SK-N-SH (cell line): ENCODE data around the gene TP63. TPM values are rescaled to one million over a fixed set of nuclear protein-coding genes. Genes with fewer than 3 reads are reported as not detected.
A peak's percentile ranks its signal among the peaks of the same experiment; 100 is the strongest.

ENCODE experiments used
- CTCF ChIA-PET: fragments of 300-600, 350-600 bp; formaldehyde crosslinking; extraction: SDS; loops from one replicate; lab custom pipeline; 2021; lab: Yijun Ruan, JAX
- POLR2A ChIA-PET: fragments of 350-600 bp; sonication (Branson Sonifier 250); formaldehyde crosslinking; extraction: SDS; loops from one replicate; lab custom pipeline; 2020; ENCODE audit warnings: antibody characterized with exemption, inconsistent platforms; lab: Yijun Ruan, JAX
- DNase-seq: peaks from one replicate; pipeline ENCODE4 v3.0.0; 2012
- H2AFZ ChIP-seq: fragments of 200-600 bp; sonication (generic); 2 replicates; pipeline ENCODE4 v1.8.1; 2016; ENCODE audit warnings: antibody characterized with exemption, mild to moderate bottlenecking, low read depth
- H3F3A ChIP-seq: fragments of 200-600 bp; sonication (generic); replicated peaks from 2 replicates; pipeline ENCODE3; 2016; ENCODE audit warnings: antibody characterized with exemption, mild to moderate bottlenecking; ENCODE audit not compliant: insufficient read depth
- H3K27ac ChIP-seq, 2 experiments: fragments of 200-500 bp in 1 of 2; fragments of 200-600 bp in 1 of 2; sonication (Bioruptor generic) in 1 of 2; sonication (generic), shearing (Covaris generic) in 1 of 2; 2 replicates each; pipeline versions ENCODE4 v1.5.1 to v1.6.1; 2014 to 2016; ENCODE audit warnings: low read depth in 2 of 2, inconsistent platforms in 1 of 2, low read length in 1 of 2, mild to moderate bottlenecking in 1 of 2, mixed read lengths in 1 of 2
- H3K27me3 ChIP-seq: fragments of 200-600 bp; sonication (generic), shearing (Covaris generic); 2 replicates; pipeline ENCODE4 v1.6.1; 2016; ENCODE audit warnings: mixed run types; ENCODE audit not compliant: insufficient read depth
- H3K36me3 ChIP-seq, 2 experiments: fragments of 200-500 bp in 1 of 2; fragments of 200-600 bp in 1 of 2; sonication (Bioruptor generic) in 1 of 2; sonication (generic) in 1 of 2; replicated peaks in 1 of 2; 2 replicates each; pipeline versions ENCODE3 to v1.5.1; 2014 to 2016; ENCODE audit warnings: low read length in 1 of 2, mild to moderate bottlenecking in 1 of 2; ENCODE audit not compliant: insufficient read depth in 2 of 2, control insufficient read depth in 1 of 2
- H3K4me1 ChIP-seq, 2 experiments: fragments of 200-500 bp in 1 of 2; fragments of 200-600 bp in 1 of 2; sonication (Bioruptor generic) in 1 of 2; sonication (generic), shearing (Covaris generic) in 1 of 2; 2 replicates each; pipeline versions ENCODE4 v1.5.1 to v1.6.1; 2014 to 2016; ENCODE audit warnings: low read depth in 1 of 2, low read length in 1 of 2, mixed run types in 1 of 2; ENCODE audit not compliant: insufficient read depth in 2 of 2, control insufficient read depth in 1 of 2
- H3K4me2 ChIP-seq: fragments of 200-600 bp; sonication (generic), shearing (Covaris generic); 2 replicates; pipeline ENCODE4 v1.6.1; 2017; ENCODE audit warnings: mixed run types
- H3K4me3 ChIP-seq, 2 experiments: fragments of 200-500 bp in 1 of 2; fragments of 200-600 bp in 1 of 2; sonication (Bioruptor generic) in 1 of 2; sonication (generic), shearing (Covaris generic) in 1 of 2; 2 replicates each; pipeline versions ENCODE4 v1.5.1 to v1.8.1; 2014 to 2016; ENCODE audit warnings: low read depth in 2 of 2, inconsistent platforms in 1 of 2, low read length in 1 of 2, mild to moderate bottlenecking in 1 of 2, mixed read lengths in 1 of 2, moderate library complexity in 1 of 2
- H3K79me2 ChIP-seq: fragments of 200-600 bp; sonication (generic); 2 replicates; pipeline ENCODE4 v1.8.1; 2017; ENCODE audit warnings: mild to moderate bottlenecking; ENCODE audit not compliant: insufficient read depth
- H3K9ac ChIP-seq: fragments of 200-600 bp; sonication (generic); 2 replicates; pipeline ENCODE4 v1.6.1; 2017; ENCODE audit warnings: mixed run types
- H3K9me2 ChIP-seq: fragments of 200-600 bp; sonication (generic); 2 replicates; pipeline ENCODE4 v1.6.1; 2017; ENCODE audit warnings: mixed run types
- H3K9me3 ChIP-seq: fragments of 200-600 bp; sonication (generic); 2 replicates; pipeline ENCODE4 v1.6.1; 2017; ENCODE audit warnings: mixed run types, mild to moderate bottlenecking, moderate library complexity
- H4K20me1 ChIP-seq: fragments of 200-600 bp; sonication (generic); 2 replicates; pipeline ENCODE4 v1.6.1; 2017; ENCODE audit warnings: mild to moderate bottlenecking, mixed run types; ENCODE audit not compliant: insufficient read depth
- ELF1 ChIP-seq: IDR thresholded peaks from 2 replicates; pipeline ENCODE4 v1.4.0; 2012
- EP300 ChIP-seq, 2 experiments: IDR thresholded peaks; 2 replicates each; pipeline versions ENCODE4 v1.4.0 to v1.6.1; 2012; ENCODE audit warnings: borderline replicate concordance in 1 of 2, low read depth in 1 of 2, low read length in 1 of 2
- FOXJ3 ChIP-seq: sonication (generic); formaldehyde crosslinking; IDR thresholded peaks from 2 replicates; pipeline ENCODE4 v1.5.1; 2020; ENCODE audit warnings: mild to moderate bottlenecking, missing genetic modification reagents
- GABPA ChIP-seq: IDR thresholded peaks from 2 replicates; pipeline ENCODE4 v1.4.0; 2012; ENCODE audit warnings: low read depth, mild to moderate bottlenecking
- JUND ChIP-seq: IDR thresholded peaks from 2 replicates; pipeline ENCODE4 v1.4.0; 2012
- MAX ChIP-seq: IDR thresholded peaks from 2 replicates; pipeline ENCODE4 v1.4.0; 2012; ENCODE audit warnings: low read depth
- MEF2A ChIP-seq: IDR thresholded peaks from 2 replicates; pipeline ENCODE4 v1.4.0; 2012; ENCODE audit warnings: low read depth, borderline replicate concordance
- NFIC ChIP-seq: IDR thresholded peaks from 2 replicates; pipeline ENCODE4 v1.4.0; 2012; ENCODE audit warnings: borderline replicate concordance
- NRF1 ChIP-seq: IDR thresholded peaks from 2 replicates; pipeline ENCODE4 v1.6.1; 2012; ENCODE audit warnings: low read depth, mild to moderate bottlenecking, low read length
- POLR2AphosphoS5 ChIP-seq: IDR thresholded peaks from 2 replicates; pipeline ENCODE4 v1.6.1; 2012; ENCODE audit warnings: low read depth, low read length
- RAD21 ChIP-seq: IDR thresholded peaks from 2 replicates; pipeline ENCODE4 v1.6.1; 2012; ENCODE audit warnings: mild to moderate bottlenecking, low read length
- REST ChIP-seq: IDR thresholded peaks from 2 replicates; pipeline ENCODE4 v1.6.1; 2012; ENCODE audit warnings: mild to moderate bottlenecking, low read depth, low read length, moderate library complexity
- RXRA ChIP-seq: IDR thresholded peaks from 2 replicates; pipeline ENCODE4 v1.4.0; 2012; ENCODE audit warnings: low read depth, mild to moderate bottlenecking, borderline replicate concordance
- SIN3A ChIP-seq: IDR thresholded peaks from 2 replicates; pipeline ENCODE4 v1.6.1; 2012; ENCODE audit warnings: low read depth, mild to moderate bottlenecking, low read length, moderate library complexity, borderline replicate concordance
- SMC3 ChIP-seq: IDR thresholded peaks from 2 replicates; pipeline ENCODE4 v1.6.1; 2012; ENCODE audit warnings: low read depth, low read length, improper control_type of control experiment
- TAF1 ChIP-seq: IDR thresholded peaks from 2 replicates; pipeline ENCODE4 v1.6.1; 2012; ENCODE audit warnings: low read depth, mild to moderate bottlenecking, low read length, moderate library complexity, borderline replicate concordance
- USF1 ChIP-seq: IDR thresholded peaks from 2 replicates; pipeline ENCODE4 v1.4.0; 2012; ENCODE audit warnings: low read depth, borderline replicate concordance
- YY1 ChIP-seq: IDR thresholded peaks from 2 replicates; pipeline ENCODE4 v1.4.0; 2012; ENCODE audit warnings: low read depth, mild to moderate bottlenecking
- WGBS: methylation state at CpG from one replicate; pipeline ENCODE4 v1.1.6; 2017; ENCODE audit warnings: low lambda C conversion rate; 5-methylcytosine and 5-hydroxymethylcytosine counted together
- polyA plus RNA-seq, 3 experiments: library from polyadenylated mRNA; depleted of rRNA; stranded (reverse); fragments of >200 nt; gene quantifications; 2 replicates each; pipeline ENCODE4 v1.2.3, GENCODE V29; 2012
- TF ChIP-seq, protein P1 (sequence below): IDR thresholded peaks from 2 replicates; pipeline ENCODE4 v1.4.0; 2012; ENCODE audit warnings: low read depth, borderline replicate concordance
- TF ChIP-seq, protein P2 (sequence below): IDR thresholded peaks from 2 replicates; pipeline ENCODE4; 2012

TP63 gene
- polyA plus RNA-seq, 1 of the 3 experiments (the other 2 are of a cell fraction) = not detected

DNA sequence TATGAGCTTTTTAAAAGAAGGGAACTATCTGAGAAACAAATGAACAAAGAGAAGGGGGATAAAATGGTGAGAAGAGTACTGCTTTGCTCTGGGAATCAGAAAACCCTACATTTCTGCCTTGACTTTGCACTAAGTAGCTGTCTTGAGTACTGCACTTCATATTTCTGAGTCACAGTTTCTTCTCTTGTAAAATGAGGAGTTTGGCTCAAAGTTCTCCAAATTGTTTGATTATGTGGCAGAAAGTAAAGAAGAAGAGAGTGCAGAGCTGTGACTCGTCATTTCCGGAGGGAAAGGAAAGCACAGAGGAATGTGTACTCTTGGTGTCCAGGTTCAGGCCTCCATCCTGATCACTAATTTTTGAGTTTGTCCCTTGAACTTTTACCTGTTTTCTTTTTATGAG, 54.7 kb downstream of the TP63 start:
- Histone ChIP-seq H4K20me1 (no peaks in the 10 kb centered on the region), H3K27me3 (no peaks in the 10 kb centered on the region), H3K36me3 (no peaks in the 10 kb centered on the region), H3K9me3 (no peaks in the 10 kb centered on the region), H3K79me2 (no peaks in the 10 kb centered on the region), H3K9me2 (no peaks in the 10 kb centered on the region), H3K27ac (peak overlapping the region in 1 of 2 experiments; percentile 72; a peak in 2 of 4 replicates), H3K4me2 (0 out of 2 replicates have a peak overlapping the region, but pooled peaks have one; percentile 50), H3F3A (peaks cover 12% of the 10 kb centered on the region), H3K9ac (no peak overlapping the region; the same call in 1 of the 2 replicates), H2AFZ (peak overlapping the region; percentile 72; the same call in 1 of the 2 replicates), H3K4me1 (peaks cover 0 to 5% of the 10 kb centered on the region in 2 experiments; a peak in 1 of 4 replicates)
- DNase-seq = no peak
- POLR2A ChIA-PET = no interaction called here
- 3% methylated on average over 2 of the region's 2 CpGs for WGBS
- CTCF ChIA-PET = interaction anchor here (1.3 kb wide), 1 partner anchor 21 kb away, joined by 3 read pairs; no protein-coding TSS in a partner anchor
- no peak for TF ChIP-seq SIN3A
- no peak for TF ChIP-seq MEF2A
- TF ChIP-seq EP300 (IDR thresholded peaks at IDR 0.05; ENCODE audit: borderline replicate concordance in 1 of 2, low read depth in 1 of 2, low read length in 1 of 2) = no peak
- no peak for TF ChIP-seq MAX
- no peak for TF ChIP-seq POLR2AphosphoS5
- TF ChIP-seq, protein P1, sequence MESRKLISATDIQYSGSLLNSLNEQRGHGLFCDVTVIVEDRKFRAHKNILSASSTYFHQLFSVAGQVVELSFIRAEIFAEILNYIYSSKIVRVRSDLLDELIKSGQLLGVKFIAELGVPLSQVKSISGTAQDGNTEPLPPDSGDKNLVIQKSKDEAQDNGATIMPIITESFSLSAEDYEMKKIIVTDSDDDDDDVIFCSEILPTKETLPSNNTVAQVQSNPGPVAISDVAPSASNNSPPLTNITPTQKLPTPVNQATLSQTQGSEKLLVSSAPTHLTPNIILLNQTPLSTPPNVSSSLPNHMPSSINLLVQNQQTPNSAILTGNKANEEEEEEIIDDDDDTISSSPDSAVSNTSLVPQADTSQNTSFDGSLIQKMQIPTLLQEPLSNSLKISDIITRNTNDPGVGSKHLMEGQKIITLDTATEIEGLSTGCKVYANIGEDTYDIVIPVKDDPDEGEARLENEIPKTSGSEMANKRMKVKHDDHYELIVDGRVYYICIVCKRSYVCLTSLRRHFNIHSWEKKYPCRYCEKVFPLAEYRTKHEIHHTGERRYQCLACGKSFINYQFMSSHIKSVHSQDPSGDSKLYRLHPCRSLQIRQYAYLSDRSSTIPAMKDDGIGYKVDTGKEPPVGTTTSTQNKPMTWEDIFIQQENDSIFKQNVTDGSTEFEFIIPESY = no peak
- TF ChIP-seq USF1 = no peak
- TF ChIP-seq NFIC = no peak
- TF ChIP-seq, all 33 proteins: peak for 0
- no peak overlapping the region for H3K4me3 ChIP-seq

DNA sequence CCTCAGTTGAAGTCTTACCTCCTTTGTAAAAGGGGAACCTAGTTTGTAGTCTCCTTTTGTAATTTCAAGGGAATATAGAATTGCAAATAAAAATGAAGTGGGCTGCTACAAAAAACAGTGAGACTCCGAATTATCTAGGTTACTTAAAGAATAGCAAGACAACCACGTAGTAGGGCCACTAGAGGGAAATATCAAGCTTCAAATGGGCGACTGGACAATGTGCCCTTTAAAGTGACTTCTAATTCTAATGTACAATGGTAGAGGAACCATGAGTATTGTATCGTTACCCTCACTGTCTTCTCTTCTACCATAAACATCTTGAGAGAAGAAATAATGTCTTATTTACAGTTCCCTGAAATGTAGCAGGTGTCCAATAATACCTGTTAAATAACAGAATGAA, 56.3 kb downstream of the TP63 start:
- Histone ChIP-seq H3K79me2 (no peaks in the 10 kb centered on the region), H3K9ac (no peak overlapping the region), H3K4me3 (no peak overlapping the region), H3K36me3 (no peaks in the 10 kb centered on the region), H4K20me1 (no peaks in the 10 kb centered on the region), H3K9me3 (no peaks in the 10 kb centered on the region), H3K27ac (no peak overlapping the region), H2AFZ (no peak overlapping the region), H3K4me1 (peaks cover 0 to 5% of the 10 kb centered on the region in 2 experiments; a peak in 1 of 4 replicates), H3K4me2 (no peak overlapping the region), H3F3A (peaks cover 12% of the 10 kb centered on the region), H3K27me3 (no peaks in the 10 kb centered on the region), H3K9me2 (no peaks in the 10 kb centered on the region)
- no peak for DNase-seq
- ChIA-PET CTCF (interaction anchor here (1.1 kb wide), 1 partner anchor 11 kb away, joined by 3 read pairs; no protein-coding TSS in a partner anchor), POLR2A (no interaction called here)
- TF ChIP-seq NFIC = no peak
- no peak for TF ChIP-seq TAF1
- TF ChIP-seq YY1 = no peak
- no peak for TF ChIP-seq FOXJ3 (CRISPR knock-in tag)
- no peak for TF ChIP-seq NRF1
- TF ChIP-seq, protein P2, sequence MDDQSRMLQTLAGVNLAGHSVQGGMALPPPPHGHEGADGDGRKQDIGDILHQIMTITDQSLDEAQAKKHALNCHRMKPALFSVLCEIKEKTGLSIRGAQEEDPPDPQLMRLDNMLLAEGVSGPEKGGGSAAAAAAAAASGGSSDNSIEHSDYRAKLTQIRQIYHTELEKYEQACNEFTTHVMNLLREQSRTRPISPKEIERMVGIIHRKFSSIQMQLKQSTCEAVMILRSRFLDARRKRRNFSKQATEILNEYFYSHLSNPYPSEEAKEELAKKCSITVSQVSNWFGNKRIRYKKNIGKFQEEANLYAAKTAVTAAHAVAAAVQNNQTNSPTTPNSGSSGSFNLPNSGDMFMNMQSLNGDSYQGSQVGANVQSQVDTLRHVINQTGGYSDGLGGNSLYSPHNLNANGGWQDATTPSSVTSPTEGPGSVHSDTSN = no peak
- no peak for TF ChIP-seq MAX
- no peak for TF ChIP-seq MEF2A
- TF ChIP-seq ELF1 = no peak
- TF ChIP-seq RAD21 = no peak
- no peak for TF ChIP-seq REST
- TF ChIP-seq SMC3 = no peak
- no peak for TF ChIP-seq JUND
- TF ChIP-seq GABPA = no peak
- TF ChIP-seq RXRA = no peak
- WGBS = 14% methylated on average over 4 of the region's 4 CpGs
